ENCODE results near the gene DACH1.

DACH1 gene

DNA sequence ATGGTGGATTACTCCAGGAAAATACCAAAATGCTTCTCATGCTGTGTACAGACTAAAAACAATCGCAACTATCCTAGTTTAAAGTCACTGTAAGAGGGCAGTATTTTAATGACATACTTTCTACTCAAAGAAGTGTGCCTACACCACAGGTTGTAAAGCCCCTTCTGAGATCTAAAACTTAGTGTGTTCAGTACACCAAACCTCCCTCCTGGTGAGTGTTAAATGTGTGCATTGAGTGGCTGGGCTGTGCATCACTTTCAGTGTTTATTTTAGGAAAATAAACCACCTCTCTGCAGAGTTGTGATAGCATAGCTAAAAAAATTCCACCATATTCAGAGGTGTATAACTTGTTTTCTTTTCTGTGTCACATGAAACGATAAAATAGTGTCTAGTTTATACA lies 263.7 kb downstream of the DACH1 start:
- H3K27ac ChIP-seq = no peak overlapping the region
- TF ChIP-seq ZFX (IDR thresholded peaks at IDR 0.05) = no peak
- TF ChIP-seq, protein P1, sequence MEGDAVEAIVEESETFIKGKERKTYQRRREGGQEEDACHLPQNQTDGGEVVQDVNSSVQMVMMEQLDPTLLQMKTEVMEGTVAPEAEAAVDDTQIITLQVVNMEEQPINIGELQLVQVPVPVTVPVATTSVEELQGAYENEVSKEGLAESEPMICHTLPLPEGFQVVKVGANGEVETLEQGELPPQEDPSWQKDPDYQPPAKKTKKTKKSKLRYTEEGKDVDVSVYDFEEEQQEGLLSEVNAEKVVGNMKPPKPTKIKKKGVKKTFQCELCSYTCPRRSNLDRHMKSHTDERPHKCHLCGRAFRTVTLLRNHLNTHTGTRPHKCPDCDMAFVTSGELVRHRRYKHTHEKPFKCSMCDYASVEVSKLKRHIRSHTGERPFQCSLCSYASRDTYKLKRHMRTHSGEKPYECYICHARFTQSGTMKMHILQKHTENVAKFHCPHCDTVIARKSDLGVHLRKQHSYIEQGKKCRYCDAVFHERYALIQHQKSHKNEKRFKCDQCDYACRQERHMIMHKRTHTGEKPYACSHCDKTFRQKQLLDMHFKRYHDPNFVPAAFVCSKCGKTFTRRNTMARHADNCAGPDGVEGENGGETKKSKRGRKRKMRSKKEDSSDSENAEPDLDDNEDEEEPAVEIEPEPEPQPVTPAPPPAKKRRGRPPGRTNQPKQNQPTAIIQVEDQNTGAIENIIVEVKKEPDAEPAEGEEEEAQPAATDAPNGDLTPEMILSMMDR (conservative IDR thresholded peaks at IDR 0.05) = no peak

DNA sequence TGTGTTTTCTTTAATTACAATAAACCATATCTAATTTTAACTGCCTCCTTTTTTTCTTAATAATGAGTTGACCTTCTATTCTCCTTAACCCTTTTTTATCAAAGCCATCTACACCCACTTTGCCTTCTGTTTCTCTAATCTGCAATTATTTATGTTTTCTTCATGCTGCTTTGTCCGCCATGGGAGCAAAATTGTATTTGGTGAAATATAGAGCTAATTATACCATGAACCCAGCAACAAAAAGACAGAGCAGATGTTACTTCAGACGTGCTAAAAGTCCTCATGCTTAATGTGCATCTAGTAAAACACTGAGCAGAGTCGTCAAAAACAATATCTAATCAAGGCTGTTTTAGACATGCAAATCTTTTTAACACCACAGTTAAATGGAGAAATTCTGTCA lies 264.7 kb downstream of the DACH1 start:
- no peak overlapping the region for H3K27ac ChIP-seq
- TF ChIP-seq, protein P1 (conservative IDR thresholded peaks at IDR 0.05) = no peak
- no peak for TF ChIP-seq ZFX (IDR thresholded peaks at IDR 0.05)

DNA sequence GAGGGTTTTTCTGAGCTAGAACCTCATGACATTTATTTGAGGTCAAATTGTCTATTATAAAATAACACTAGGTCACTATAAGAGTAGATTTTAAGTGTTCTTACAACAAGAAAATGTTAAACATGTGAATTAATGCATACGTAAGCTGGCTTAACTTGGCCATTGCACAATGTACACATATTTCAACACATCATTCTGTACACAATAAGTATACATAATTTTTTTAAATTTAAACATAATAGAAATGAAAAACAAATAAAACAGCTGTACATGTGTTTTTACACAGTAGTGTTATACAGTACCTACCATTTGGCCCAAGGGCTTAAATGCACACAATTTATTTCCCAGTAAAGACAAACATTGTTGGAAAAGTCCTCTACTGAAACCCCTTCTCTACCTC lies 269.9 kb downstream of the DACH1 start:
- TF ChIP-seq, protein P1 (conservative IDR thresholded peaks at IDR 0.05) = no peak
- TF ChIP-seq ZFX (IDR thresholded peaks at IDR 0.05) = no peak
- no peak overlapping the region for H3K27ac ChIP-seq

DNA sequence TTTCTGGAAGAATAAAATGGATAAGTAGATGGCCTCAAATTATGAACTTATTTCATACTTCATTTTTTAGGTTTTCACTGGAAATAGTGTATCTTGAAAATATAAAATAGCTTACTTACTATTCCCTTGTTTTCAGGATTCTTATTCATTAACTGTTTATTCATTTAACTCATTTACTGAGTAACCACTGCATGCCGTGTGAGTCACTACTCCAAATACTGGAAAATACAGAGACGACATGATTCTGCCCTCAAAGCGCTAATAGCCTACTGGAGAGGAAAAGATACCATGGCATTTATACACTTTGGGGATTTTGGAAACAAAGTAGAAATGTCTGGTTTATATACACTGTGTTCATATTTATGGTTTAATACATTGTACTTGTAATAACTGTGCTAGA lies 270.9 kb downstream of the DACH1 start:
- no peak overlapping the region for H3K27ac ChIP-seq
- TF ChIP-seq, protein P1 (conservative IDR thresholded peaks at IDR 0.05) = no peak
- TF ChIP-seq ZFX (IDR thresholded peaks at IDR 0.05) = no peak

DNA sequence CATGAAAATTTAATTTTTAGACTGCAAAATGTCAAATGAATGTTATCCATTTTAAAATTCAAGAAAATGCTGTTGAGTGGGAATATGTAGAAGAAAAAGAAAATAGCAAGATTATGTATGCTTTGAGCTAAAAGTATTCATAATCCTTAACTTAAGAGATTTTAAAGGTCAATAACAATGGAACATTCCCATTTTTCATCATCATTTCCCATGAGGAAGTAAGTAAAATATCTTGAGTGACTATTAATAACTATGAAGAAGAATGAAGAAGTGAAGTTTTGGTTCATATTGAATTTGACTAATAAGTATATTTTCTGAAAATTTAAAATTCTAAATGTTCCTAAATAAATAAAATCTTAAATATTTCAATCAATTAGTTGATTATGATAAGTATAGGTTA lies 273.4 kb downstream of the DACH1 start:
- TF ChIP-seq ZFX (IDR thresholded peaks at IDR 0.05) = no peak
- TF ChIP-seq, protein P1 (conservative IDR thresholded peaks at IDR 0.05) = no peak
- H3K27ac ChIP-seq = no peak overlapping the region

DNA sequence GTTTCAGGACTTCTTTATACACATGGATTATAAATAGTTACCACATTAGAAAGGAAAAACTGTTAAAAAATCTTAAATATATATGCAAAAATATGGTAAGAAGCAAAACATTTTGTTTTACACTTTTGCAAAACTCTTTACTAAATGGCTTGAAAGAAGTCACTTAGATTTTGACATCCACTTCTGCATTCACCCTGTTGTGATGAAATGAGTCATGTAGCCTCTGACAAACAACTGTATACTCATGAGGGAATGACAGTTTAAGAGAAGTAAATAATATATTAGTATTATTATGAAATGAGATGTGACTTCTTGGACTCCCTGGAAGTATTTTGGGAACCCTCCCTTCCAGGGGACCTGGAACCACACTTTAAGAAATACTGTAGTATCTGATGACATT lies 275.6 kb downstream of the DACH1 start:
- H3K27ac ChIP-seq = no peak overlapping the region
- TF ChIP-seq, protein P1 (conservative IDR thresholded peaks at IDR 0.05) = no peak
- no peak for TF ChIP-seq ZFX (IDR thresholded peaks at IDR 0.05)

DNA sequence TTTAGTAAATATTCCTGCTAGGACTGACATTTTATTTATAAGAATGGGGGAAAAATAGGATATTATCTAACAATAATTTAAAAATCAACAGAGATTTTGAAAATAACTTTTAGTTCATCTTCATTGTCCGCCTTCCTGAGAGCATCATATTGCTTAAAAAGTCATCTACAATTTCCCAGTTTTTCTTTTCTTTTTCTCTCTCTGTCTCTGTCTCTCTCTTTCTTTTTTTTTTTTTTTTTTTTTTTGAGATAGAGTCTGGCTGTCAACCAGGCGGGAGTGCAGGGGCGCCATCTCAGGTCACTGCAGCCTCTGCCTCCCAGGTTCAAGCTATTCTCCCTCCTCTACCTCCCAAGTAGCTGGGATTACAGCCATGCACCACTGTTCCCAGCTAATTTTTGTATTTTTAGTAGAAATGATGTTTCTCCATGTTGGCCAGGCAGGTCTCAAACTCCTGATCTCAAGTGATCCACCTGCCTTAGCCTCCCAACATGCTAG lies 276.3 kb downstream of the DACH1 start:
- TF ChIP-seq ZFX (IDR thresholded peaks at IDR 0.05) = no peak
- TF ChIP-seq, protein P1 (conservative IDR thresholded peaks at IDR 0.05) = no peak

More for the DNA sequence above, 276.3 kb downstream of the DACH1 start:
- H3K27ac ChIP-seq = no peak overlapping the region
